ENCODE data around the gene C10orf53. TPM values are rescaled to one million over a fixed set of nuclear protein-coding genes. Genes with fewer than 3 reads are reported as not detected.

The C10orf53 gene
- total RNA-seq, 6 experiments from 2014 or later, result not detected

DNA sequence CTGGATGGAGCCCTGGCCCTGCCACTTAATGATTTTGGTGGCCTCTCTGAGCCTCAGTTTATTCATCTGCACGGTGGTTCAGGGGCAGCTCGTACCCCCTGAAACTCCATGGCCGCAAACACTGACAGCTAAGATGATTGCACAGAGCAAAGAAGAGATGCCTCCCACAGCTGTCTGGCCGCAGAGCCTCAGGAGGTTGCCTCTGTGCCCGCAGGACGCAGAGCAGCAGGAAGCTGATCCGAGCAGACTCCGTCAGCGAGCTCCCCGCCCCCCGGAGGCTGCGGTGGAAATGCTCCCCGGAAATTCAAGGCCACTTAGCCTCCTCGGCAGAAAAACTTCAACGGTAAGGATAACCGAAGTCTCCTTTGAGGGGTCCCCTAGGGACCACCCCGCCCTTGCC lies 30.2 kb upstream of the C10orf53 start:
- no peak for TF ChIP-seq POLR2A (IDR thresholded peaks at IDR 0.05)
- TF ChIP-seq, protein P1, sequence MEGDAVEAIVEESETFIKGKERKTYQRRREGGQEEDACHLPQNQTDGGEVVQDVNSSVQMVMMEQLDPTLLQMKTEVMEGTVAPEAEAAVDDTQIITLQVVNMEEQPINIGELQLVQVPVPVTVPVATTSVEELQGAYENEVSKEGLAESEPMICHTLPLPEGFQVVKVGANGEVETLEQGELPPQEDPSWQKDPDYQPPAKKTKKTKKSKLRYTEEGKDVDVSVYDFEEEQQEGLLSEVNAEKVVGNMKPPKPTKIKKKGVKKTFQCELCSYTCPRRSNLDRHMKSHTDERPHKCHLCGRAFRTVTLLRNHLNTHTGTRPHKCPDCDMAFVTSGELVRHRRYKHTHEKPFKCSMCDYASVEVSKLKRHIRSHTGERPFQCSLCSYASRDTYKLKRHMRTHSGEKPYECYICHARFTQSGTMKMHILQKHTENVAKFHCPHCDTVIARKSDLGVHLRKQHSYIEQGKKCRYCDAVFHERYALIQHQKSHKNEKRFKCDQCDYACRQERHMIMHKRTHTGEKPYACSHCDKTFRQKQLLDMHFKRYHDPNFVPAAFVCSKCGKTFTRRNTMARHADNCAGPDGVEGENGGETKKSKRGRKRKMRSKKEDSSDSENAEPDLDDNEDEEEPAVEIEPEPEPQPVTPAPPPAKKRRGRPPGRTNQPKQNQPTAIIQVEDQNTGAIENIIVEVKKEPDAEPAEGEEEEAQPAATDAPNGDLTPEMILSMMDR (IDR thresholded peaks at IDR 0.05), result no peak
- ATAC-seq (no peak), DNase-seq (peak in 1 of 3 donors; percentile 33)
- H3K9me3 ChIP-seq, result no peaks in the 10 kb centered on the region
- intact Hi-C loops (cut with DNase I), result no loop called here
- no peaks in the 10 kb centered on the region for H3K4me1 ChIP-seq
- 40% methylated on average over 1 of the region's 17 CpGs for WGBS (ENCODE audit: insufficient coverage, low coverage, low lambda C conversion rate, missing lambda C conversion rate)
- no peaks in the 10 kb centered on the region for H3K36me3 ChIP-seq
- no peak overlapping the region for H3K27ac ChIP-seq
- no peak overlapping the region for H3K4me3 ChIP-seq
- no peaks in the 10 kb centered on the region for H3K27me3 ChIP-seq

DNA sequence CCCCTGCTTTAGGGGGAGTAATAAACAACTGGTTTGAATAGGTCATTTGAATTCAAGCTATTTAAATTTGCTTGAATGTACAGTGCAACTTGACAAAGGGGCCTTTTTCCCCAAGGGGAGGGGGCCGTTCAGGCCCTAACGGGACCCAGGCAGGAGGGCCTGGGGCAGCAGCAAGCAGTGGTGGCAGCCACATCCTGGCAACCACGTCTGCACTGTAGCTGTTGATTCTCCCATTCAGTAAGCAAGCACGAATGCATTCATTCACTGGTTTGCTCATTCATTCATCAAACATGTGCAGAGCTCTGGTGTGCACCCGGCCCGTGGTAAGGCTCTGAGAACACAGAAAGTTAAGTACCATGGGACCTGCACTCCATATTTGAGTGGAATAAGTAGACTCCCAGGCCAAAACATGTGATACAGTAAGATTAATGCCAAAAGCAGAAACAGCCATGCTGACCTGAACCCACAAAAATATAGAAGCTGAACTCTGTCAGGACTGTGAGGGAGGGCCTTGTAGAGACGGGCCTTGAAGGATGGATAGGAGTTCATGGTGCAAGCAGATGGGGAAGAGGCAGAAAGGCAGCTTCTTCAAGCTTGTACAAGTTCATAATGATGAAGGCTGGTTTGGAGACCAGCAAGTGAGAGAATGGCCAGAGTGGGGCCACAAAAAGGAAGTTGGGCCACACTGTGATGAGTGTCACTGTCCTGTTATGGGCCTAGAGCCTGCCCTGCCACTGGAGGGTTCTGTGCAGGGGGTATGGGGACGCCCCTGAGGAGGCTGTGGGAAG lies 29.3 kb upstream of the C10orf53 start:
- Histone ChIP-seq H3K4me1 (no peaks in the 10 kb centered on the region), H3K36me3 (no peaks in the 10 kb centered on the region), H3K9me3 (no peaks in the 10 kb centered on the region), H3K27me3 (no peaks in the 10 kb centered on the region), H3K4me3 (no peak overlapping the region), H3K27ac (no peak overlapping the region)
- DNase-seq (peak in 1 of 3 donors; percentile 7), ATAC-seq (no peak)
- TF ChIP-seq POLR2A (IDR thresholded peaks at IDR 0.05), result no peak
- TF ChIP-seq, protein P1 (IDR thresholded peaks at IDR 0.05), result no peak
- 37% methylated on average over 7 of the region's 8 CpGs for WGBS (ENCODE audit: insufficient coverage, low coverage, low lambda C conversion rate, missing lambda C conversion rate)
- intact Hi-C loops (cut with DNase I), result no loop called here

DNA sequence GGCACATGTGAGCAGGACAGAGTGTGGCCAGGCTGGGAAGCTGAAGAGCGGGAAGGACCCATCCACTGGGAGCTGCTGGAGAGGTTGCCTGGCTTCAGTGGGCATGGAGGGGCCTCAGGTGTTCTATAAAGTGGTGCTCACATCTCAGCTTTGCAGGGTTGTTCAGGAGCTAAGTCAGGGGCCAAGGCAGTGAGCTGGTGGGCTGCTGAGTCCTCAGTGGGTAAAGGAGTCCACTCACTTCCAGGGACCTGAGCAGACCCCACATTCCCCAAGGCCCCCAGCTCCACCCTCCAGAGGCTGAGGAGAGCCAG lies 28.8 kb upstream of the C10orf53 start:
- TF ChIP-seq, protein P1 (IDR thresholded peaks at IDR 0.05), result no peak
- TF ChIP-seq POLR2A (IDR thresholded peaks at IDR 0.05), result no peak
- no peaks in the 10 kb centered on the region for H3K9me3 ChIP-seq
- no peaks in the 10 kb centered on the region for H3K36me3 ChIP-seq
- intact Hi-C loops (cut with DNase I), result no loop called here
- DNase-seq, result peak in 1 of 3 donors; percentile 28
- H3K27ac ChIP-seq, result no peak overlapping the region
- H3K4me3 ChIP-seq, result no peak overlapping the region
- no peaks in the 10 kb centered on the region for H3K27me3 ChIP-seq
- no peak for ATAC-seq
- no peaks in the 10 kb centered on the region for H3K4me1 ChIP-seq
- WGBS (ENCODE audit: insufficient coverage, low coverage, low lambda C conversion rate, missing lambda C conversion rate), result no CpG with 5 or more reads among the region's 1 CpG

DNA sequence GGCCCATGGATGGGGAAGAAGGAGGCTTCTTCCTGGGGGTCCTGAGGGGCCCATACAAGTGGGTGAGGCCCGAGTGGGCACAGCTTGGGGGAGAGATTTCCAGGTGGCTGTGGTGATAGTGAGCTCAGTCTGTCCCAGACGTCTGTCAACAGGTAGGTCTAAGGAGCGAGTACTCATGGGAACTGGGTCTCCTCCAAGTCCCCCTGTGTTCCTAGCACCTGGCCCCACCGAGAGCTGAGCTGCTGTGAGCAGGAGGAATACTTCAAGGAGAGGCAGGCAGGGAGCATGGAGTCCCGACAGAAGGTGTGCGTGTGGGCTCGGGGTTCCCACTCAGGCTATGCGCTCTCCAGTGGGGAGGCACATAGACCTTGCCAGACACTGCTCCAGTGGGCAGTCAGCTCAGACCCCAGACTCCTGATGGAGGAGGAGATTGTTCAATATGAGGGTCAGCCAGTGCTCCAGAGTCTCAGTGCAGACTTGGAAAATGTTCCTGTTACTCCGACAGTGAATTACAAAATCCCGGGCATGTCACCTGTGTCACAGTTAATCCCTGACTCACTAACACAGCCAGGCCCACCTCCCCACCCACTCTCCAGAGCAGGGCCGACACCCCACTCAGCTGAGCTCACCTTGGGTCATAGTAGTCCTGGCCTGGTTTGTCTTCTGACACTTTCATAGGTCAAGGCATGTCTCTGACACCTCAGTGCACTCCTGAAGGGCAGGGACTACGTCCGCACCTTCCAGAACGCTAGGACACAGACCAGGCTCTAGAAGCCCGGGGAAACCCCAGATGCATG lies 28.2 kb upstream of the C10orf53 start:
- H3K36me3 ChIP-seq, result no peaks in the 10 kb centered on the region
- H3K4me1 ChIP-seq, result no peaks in the 10 kb centered on the region
- no peak overlapping the region for H3K27ac ChIP-seq
- no peak for ATAC-seq
- no peaks in the 10 kb centered on the region for H3K9me3 ChIP-seq
- WGBS (ENCODE audit: insufficient coverage, low coverage, low lambda C conversion rate, missing lambda C conversion rate), result 75% methylated on average over 10 of the region's 15 CpGs
- intact Hi-C loops (cut with DNase I), result no loop called here
- peak in 1 of 3 donors; percentile 35 for DNase-seq
- TF ChIP-seq, protein P1 (IDR thresholded peaks at IDR 0.05), result no peak
- no peak for TF ChIP-seq POLR2A (IDR thresholded peaks at IDR 0.05)
- H3K27me3 ChIP-seq, result no peaks in the 10 kb centered on the region
- H3K4me3 ChIP-seq, result no peak overlapping the region

Data from right lobe of liver (tissue), 6 donors.